ENCODE measurements around the gene GPR142. TPM values are rescaled to one million over a fixed set of nuclear protein-coding genes. Genes with fewer than 3 reads are reported as not detected.
A peak's percentile ranks its signal among the peaks of the same experiment; 100 is the strongest.

Gene GPR142
- total and polyA plus RNA-seq, 2 donors from 2014 or later = not detected

GRCh38 chr17:74359916-74360315 lies 7.4 kb upstream of the GPR142 start:
- Histone ChIP-seq H3K27ac (ENCODE audit: low read depth in 2 of 2, low read length in 2 of 2) (no peak overlapping the region), H3K36me3 (ENCODE audit: control insufficient read depth in 2 of 3, insufficient read depth in 3 of 3, low read length in 3 of 3) (no peaks in the 10 kb centered on the region), H3K4me1 (ENCODE audit: control insufficient read depth in 2 of 3, insufficient read depth in 2 of 3, low read depth in 1 of 3, low read length in 3 of 3) (no peaks in the 10 kb centered on the region), H3K9me3 (ENCODE audit: control insufficient read depth in 2 of 3, insufficient read depth in 1 of 3, low read length in 3 of 3) (no peaks in the 10 kb centered on the region), H3K27me3 (ENCODE audit: control insufficient read depth, insufficient read depth, low read length) (peaks cover 13% of the 10 kb centered on the region), H3K9ac (ENCODE audit: low read length in 3 of 3) (no peak overlapping the region), H3K4me3 (ENCODE audit: low read length in 3 of 3) (no peak overlapping the region)
- no peak for FAIRE-seq
- no peak for DNase-seq
- TF ChIP-seq, protein P1, sequence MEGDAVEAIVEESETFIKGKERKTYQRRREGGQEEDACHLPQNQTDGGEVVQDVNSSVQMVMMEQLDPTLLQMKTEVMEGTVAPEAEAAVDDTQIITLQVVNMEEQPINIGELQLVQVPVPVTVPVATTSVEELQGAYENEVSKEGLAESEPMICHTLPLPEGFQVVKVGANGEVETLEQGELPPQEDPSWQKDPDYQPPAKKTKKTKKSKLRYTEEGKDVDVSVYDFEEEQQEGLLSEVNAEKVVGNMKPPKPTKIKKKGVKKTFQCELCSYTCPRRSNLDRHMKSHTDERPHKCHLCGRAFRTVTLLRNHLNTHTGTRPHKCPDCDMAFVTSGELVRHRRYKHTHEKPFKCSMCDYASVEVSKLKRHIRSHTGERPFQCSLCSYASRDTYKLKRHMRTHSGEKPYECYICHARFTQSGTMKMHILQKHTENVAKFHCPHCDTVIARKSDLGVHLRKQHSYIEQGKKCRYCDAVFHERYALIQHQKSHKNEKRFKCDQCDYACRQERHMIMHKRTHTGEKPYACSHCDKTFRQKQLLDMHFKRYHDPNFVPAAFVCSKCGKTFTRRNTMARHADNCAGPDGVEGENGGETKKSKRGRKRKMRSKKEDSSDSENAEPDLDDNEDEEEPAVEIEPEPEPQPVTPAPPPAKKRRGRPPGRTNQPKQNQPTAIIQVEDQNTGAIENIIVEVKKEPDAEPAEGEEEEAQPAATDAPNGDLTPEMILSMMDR (IDR thresholded peaks at IDR 0.05; ENCODE audit: borderline replicate concordance, extremely low read depth, insufficient read depth) = no peak
- intact Hi-C loops (cut with DNase I) = loop anchor here (10.0 kb wide), 1 partner anchor 55 kb away; no protein-coding TSS in a partner anchor

GRCh38 chr17:74360899-74361229 lies 6.4 kb upstream of the GPR142 start:
- intact Hi-C loops (cut with DNase I) = loop anchor here (10.0 kb wide), 1 partner anchor 56 kb away; no protein-coding TSS in a partner anchor
- Histone ChIP-seq H3K4me1 (ENCODE audit: control insufficient read depth in 2 of 3, insufficient read depth in 2 of 3, low read depth in 1 of 3, low read length in 3 of 3) (no peaks in the 10 kb centered on the region), H3K4me3 (ENCODE audit: low read length in 3 of 3) (no peak overlapping the region), H3K27ac (ENCODE audit: low read depth in 2 of 2, low read length in 2 of 2) (no peak overlapping the region), H3K9me3 (ENCODE audit: control insufficient read depth in 2 of 3, insufficient read depth in 1 of 3, low read length in 3 of 3) (no peaks in the 10 kb centered on the region), H3K27me3 (ENCODE audit: control insufficient read depth, insufficient read depth, low read length) (peaks cover 13% of the 10 kb centered on the region), H3K9ac (ENCODE audit: low read length in 3 of 3) (no peak overlapping the region), H3K36me3 (ENCODE audit: control insufficient read depth in 2 of 3, insufficient read depth in 3 of 3, low read length in 3 of 3) (no peaks in the 10 kb centered on the region)
- DNase-seq (no peak), FAIRE-seq (no peak)
- TF ChIP-seq, protein P1 (IDR thresholded peaks at IDR 0.05; ENCODE audit: borderline replicate concordance, extremely low read depth, insufficient read depth) = no peak

DNA sequence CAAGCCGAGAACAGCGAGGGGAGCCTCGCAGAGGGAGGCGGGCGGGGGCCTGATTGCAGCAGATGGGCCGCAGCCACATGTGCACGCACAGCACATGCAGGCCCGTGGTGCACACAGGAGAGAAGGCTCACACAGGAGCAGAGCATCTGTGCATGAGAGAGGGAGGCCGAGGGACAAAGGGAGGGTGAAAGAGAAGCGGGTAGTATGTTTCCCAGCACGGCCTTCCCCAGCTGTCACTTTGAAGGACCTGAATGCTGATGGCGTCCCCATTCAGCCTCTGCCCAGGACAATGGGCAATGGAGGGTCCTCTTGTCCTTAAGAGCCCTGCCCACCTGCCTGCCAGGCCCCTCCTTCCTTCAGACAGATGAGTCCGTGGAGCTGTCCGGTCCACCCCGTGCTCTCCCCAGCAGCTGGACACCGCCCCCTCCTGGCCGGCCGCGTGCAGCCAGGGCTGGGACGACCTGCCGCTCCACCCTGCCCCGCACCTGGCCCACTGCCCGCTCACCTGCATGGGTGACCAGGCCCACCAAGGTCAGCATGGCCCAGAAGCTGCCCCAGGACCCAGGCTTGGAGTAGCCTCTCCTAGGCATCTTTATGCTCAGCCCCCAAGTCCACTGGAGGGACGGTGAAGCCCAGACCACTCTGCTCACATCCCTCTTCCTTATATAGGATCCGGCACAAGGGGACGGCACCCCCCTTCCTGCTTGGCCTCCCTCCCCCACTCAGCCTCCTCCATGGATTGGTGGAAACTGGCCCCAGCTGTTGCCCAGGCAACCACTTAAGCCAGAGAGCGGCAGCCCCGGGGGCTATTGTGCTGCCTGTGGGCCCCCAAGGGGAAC lies 5.9 kb upstream of the GPR142 start, which contains the start of gene BTBD17:
TSS of gene BTBD17 (minus strand) at position 639 of the 839 bp plus-strand sequence. CDS start at position 590, 49 bp downstream.
- H3K9me3 ChIP-seq (ENCODE audit: control insufficient read depth in 2 of 3, insufficient read depth in 1 of 3, low read length in 3 of 3) = no peaks in the 10 kb centered on the region
- H3K27ac ChIP-seq (ENCODE audit: low read depth in 2 of 2, low read length in 2 of 2) = no peak within 1 kb of the TSS
- peaks cover 10% of the 10 kb centered on the region for H3K27me3 ChIP-seq (ENCODE audit: control insufficient read depth, insufficient read depth, low read length)
- no peak within 1 kb of the TSS for H3K4me3 ChIP-seq (ENCODE audit: low read length in 3 of 3)
- no peaks in the 10 kb centered on the region for H3K4me1 ChIP-seq (ENCODE audit: control insufficient read depth in 2 of 3, insufficient read depth in 2 of 3, low read depth in 1 of 3, low read length in 3 of 3)
- FAIRE-seq = no peak
- H3K9ac ChIP-seq (ENCODE audit: low read length in 3 of 3) = no peak within 1 kb of the TSS
- intact Hi-C loops (cut with DNase I) = loop anchor here (10.0 kb wide), 1 partner anchor 57 kb away; no protein-coding TSS in a partner anchor
- DNase-seq = peak in 4 of 5 donors; percentile 74 to 86 (median 78)
- H3K36me3 ChIP-seq (ENCODE audit: control insufficient read depth in 2 of 3, insufficient read depth in 3 of 3, low read length in 3 of 3) = no peaks in the 10 kb centered on the region
- TF ChIP-seq, protein P1 (IDR thresholded peaks at IDR 0.05; ENCODE audit: borderline replicate concordance, extremely low read depth, insufficient read depth) = peak; percentile 47

All from kidney (tissue), 14 donors.